GM21526 (cell line): ENCODE data around the gene HRH3.

Experiments used
- ATAC-seq: cut with Tn5 transposase; IDR thresholded peaks from one replicate; pipeline ENCODE4 v1.9.1; 2021; ENCODE audit warnings: moderate library complexity; ENCODE audit not compliant: unreplicated experiment, low FRiP score

The HRH3 gene

GRCh38 chr20:62217913-62218773 lies 1.9 kb downstream of the HRH3 start:
- ATAC-seq: no peak

- ATAC-seq: no peak
Observed at GRCh38 chr20:62216636-62217566, 3.2 kb downstream of the HRH3 start.

GRCh38 chr20:62215991-62216635 lies 4.0 kb downstream of the HRH3 start:
- no peak for ATAC-seq

DNA sequence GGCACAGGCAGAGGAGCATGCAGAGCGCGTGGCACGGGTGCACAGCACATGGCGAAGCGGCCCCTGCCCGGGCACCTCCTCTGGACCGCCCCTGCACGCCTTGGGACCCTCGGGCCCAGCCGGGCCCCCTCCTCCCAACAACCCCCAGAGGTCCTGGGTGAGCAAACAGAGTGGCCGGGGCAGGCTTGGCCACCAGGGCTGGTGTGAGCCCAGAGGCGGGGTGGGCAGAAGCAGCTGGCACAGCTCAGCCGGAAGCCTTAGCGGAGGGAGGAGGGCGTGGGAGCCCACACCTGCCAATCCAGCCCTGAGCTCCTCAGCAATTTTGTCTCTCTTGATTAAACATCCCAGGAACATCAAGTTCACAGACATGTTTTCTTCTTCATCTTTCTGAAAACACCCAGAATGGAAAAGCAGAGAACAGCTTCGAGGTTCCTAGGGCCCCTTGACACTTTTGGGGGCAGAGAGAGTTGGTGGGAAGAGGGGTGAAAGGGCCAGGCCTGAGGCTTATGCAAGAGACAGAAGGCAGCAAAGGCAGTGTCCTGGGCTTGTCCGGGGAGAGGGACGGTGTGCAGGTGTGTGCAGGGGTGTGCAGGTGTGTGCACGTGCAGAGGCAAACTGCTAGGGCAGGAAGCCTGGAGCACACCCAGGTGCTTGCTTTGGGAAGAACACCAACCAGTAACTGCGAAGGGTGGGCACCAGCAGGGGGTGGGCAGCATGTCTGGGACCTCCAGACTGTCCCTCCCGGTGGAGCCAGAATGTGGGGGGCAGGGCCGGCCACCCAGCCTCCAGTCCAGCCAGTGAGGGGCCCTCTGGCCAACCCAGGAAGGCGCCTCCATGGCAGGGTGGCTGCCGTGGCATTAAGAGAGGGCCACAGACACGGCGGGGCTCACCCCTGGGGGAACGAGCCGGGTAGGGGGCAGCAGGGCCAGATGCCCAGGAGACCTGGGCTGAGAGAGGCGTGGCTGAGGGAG lies 4.8 kb downstream of the HRH3 start:
- ATAC-seq: no peak

DNA sequence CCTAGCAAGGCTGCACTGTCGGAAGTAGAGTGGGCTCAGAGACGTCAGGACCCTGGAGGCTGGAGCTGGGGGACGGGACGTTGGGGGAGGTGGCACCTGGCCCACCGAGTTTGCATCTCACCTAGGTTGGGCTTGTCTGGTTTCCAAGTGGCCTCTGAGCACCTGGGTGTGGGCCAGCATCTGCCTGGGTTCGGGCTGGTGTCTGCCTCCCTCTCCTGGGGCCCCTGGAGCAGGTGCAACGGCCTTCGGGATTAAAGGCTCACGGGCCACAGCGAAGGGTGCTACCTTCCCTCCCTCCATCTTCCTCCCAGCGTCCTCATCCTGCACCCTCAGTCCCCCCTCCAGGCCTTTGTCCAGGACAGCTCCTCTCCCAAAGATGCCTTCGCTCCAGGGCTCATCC lies 6.0 kb downstream of the HRH3 start:
- no peak for ATAC-seq

- no peak for ATAC-seq
Observed at GRCh38 chr20:62212299-62212698, 7.8 kb downstream of the HRH3 start.

GRCh38 chr20:62211769-62212288 lies 8.2 kb downstream of the HRH3 start:
- no peak for ATAC-seq

DNA sequence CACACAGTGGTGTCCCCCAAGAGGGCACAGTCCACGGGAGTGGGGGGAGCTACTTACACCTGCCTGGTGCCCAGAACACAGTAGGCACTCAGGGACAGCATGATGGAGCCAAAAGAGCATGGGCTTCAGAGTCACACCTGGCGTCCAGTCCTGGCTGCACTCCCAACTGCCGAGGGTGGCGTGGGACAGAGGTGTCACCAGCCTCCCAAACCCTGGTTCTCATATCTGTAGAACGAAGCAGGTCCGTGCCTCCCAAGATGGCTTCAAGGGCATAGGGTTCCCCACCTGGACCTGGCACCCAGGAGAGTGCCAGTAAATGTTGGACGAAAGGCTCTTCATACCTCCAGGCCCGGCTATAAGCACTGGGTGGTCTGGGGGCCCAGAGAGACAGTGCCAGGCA lies 8.9 kb downstream of the HRH3 start:
- ATAC-seq: no peak

DNA sequence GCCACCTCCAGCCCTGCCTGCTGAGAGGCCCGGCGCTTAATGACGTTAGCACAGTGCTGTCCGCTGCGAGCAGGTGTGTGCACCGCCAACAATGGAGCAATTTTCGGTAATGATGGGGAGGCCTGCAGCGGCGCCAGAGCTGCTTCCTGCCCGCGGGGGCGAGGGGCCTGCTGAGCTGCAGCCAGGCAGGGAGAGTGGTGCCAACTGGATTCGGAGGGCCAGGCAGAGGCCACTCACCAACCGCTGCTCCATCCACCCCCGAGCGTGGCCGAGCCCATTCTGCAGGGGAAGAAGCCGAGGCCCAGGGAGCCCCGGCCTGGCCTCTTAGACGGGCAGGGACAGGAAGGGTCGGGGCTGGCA lies 9.6 kb downstream of the HRH3 start:
- no peak for ATAC-seq

DNA sequence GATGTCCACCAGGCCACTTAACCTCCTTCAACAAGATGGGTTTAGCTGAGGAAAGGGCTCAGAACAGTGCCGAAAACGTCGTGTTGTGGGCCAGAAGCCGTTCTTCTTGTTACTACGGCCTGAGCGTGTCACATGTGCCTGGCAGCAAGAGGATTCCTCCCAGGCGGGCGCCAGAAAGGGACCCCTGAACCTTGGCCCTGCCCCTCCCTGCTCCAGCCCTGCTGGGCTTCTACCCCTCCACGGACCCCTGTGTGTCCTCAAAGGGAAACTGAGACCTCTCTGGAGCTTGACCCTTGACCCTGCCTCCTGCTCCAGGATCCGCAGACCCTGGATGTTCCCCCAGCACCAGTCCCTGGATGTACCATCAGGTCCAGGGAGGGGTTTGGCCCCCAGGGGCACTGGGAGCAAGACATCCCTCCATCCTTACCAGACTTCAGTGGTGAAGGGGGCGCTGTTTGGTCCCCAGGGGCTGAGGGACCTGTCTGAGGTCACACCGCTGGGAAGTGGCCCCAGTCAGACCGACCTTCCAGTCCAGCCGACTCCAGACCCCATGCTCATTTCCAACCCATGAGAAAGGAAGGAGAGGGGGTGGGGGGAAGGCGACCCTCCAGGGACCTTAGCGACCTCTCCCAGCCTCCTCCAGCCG lies 10.1 kb downstream of the HRH3 start:
- no peak for ATAC-seq

- no peak for ATAC-seq
Observed at GRCh38 chr20:62208795-62209755, 11.0 kb downstream of the HRH3 start.

- no peak for ATAC-seq
Observed at GRCh38 chr20:62208061-62208794, 11.8 kb downstream of the HRH3 start.

- ATAC-seq: no peak
Observed at GRCh38 chr20:62206388-62206775, 13.7 kb downstream of the HRH3 start.

DNA sequence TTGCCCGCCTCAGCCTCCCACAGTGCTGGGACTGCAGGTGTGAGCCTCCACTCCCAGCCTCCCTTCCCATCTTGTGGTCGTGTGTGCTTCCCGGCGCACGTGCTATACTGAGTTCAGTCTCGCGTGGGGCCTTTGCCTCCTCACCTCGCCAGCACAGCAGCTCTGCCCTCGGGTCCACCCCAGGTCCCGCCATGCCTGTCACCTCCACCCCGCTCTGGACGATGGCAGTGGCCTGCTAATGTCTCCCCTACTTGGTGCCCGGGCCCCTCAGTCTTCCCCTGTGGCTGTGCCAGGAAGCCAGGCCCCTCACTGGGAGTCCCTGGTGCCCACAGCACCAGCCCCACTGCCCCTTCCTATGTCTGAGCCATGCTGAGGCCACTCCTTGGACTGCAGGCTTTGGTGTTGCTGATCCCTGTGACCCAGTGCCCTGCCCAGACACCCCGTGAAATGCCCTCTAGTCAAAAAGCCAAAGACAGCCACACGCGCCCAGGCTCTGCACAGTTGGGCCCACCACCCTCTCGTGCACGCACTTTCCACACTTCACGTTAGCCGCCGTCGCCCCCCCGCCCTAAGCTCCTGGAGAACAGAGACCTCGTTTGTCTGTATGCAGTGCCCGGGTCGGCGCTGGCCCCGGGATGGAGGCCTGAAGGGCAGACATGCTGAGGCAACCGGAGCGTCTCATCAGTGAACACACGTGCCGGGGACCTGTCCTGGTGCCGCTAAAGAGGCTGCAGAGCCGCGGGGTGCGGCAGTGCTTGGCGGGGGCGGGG lies 14.3 kb downstream of the HRH3 start:
- no peak for ATAC-seq

- no peak for ATAC-seq
Observed at GRCh38 chr20:62203378-62204030, 16.6 kb downstream of the HRH3 start.

- ATAC-seq: no peak
Observed at GRCh38 chr20:62202676-62203377, 17.3 kb downstream of the HRH3 start.
